Measurements from ENCODE around the gene SMTNL2.

DNA sequence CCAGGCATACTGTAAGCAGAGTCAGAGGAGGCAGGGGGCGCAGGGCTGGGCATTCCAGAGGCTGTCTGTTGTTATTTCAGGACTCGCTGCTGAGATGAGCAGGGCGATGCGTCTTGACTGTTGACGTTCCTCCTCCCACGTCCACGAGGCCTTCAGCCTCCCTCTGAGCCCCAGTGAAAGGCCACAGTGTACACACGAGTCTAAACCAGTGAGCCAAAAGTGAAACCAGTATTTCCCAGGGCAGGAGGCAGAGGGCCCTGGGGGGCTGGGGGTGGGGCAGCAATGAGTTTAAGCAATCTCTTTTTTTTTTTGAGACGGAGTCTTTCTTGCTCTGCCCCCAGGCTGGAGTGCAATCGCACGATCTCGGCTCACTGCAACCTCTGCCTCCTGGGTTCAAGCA is 21.5 kb downstream of the SMTNL2 start:
- no peak for TF ChIP-seq POLR2A (IDR thresholded peaks at IDR 0.05)
- TF ChIP-seq, protein P1, sequence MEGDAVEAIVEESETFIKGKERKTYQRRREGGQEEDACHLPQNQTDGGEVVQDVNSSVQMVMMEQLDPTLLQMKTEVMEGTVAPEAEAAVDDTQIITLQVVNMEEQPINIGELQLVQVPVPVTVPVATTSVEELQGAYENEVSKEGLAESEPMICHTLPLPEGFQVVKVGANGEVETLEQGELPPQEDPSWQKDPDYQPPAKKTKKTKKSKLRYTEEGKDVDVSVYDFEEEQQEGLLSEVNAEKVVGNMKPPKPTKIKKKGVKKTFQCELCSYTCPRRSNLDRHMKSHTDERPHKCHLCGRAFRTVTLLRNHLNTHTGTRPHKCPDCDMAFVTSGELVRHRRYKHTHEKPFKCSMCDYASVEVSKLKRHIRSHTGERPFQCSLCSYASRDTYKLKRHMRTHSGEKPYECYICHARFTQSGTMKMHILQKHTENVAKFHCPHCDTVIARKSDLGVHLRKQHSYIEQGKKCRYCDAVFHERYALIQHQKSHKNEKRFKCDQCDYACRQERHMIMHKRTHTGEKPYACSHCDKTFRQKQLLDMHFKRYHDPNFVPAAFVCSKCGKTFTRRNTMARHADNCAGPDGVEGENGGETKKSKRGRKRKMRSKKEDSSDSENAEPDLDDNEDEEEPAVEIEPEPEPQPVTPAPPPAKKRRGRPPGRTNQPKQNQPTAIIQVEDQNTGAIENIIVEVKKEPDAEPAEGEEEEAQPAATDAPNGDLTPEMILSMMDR (IDR thresholded peaks at IDR 0.05), result no peak
- TF ChIP-seq POLR2AphosphoS5 (IDR thresholded peaks at IDR 0.05), result no peak
